VCaP (cell line): Measurements from ENCODE around the gene IFT25.

Experiments
- H3K27ac ChIP-seq: fragments of 450-650 bp; 2 replicates; pipeline ENCODE4 v1.5.1; 2017
- TF ChIP-seq, protein P1 (sequence below): fragments of 450-650 bp; conservative IDR thresholded peaks from 2 replicates; pipeline ENCODE4 v1.5.1; 2017; ENCODE audit warnings: mild to moderate bottlenecking, moderate library complexity

Gene IFT25

DNA sequence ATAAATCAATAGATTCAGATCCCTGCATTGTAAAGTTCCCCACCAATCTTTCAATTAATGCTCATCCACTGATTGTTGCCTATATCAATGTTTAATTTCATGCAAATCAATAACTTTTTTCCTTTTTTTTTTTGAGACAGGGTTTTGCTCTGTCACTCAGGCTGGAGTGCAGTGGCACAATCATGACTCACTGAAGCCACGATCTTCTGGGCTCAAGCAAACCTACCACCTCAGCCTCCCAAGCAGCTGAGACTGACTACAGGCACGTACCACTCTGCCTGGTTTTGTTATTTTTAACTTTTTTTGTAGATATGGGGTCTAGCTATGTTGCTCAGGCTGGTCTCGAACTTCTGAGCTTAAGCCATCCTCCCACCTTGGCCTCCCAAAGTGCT, 25.8 kb downstream of the IFT25 start:
- TF ChIP-seq, protein P1, sequence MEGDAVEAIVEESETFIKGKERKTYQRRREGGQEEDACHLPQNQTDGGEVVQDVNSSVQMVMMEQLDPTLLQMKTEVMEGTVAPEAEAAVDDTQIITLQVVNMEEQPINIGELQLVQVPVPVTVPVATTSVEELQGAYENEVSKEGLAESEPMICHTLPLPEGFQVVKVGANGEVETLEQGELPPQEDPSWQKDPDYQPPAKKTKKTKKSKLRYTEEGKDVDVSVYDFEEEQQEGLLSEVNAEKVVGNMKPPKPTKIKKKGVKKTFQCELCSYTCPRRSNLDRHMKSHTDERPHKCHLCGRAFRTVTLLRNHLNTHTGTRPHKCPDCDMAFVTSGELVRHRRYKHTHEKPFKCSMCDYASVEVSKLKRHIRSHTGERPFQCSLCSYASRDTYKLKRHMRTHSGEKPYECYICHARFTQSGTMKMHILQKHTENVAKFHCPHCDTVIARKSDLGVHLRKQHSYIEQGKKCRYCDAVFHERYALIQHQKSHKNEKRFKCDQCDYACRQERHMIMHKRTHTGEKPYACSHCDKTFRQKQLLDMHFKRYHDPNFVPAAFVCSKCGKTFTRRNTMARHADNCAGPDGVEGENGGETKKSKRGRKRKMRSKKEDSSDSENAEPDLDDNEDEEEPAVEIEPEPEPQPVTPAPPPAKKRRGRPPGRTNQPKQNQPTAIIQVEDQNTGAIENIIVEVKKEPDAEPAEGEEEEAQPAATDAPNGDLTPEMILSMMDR = no peak
- H3K27ac ChIP-seq = peak overlapping the region; percentile 77

DNA sequence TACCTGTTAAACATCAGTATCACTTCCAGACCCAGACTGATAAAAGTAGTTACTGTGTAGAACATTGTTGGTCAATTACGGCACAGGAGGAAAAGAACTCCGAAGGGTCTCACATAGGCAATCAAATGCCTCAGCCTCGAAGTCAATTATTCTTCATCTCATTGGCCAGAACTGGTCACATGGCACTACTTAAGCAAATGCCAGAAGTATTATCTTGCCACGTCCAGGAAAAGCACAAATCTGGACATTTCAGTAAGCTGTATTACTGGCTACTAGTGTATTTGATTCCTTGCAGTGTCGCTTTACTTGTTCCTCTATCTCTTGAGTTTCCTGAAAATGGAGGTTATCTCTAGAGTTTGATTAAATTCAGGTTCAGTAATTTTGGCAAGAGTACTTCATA, 27.2 kb downstream of the IFT25 start:
- TF ChIP-seq, protein P1 = no peak
- peak overlapping the region; percentile 77 for H3K27ac ChIP-seq

DNA sequence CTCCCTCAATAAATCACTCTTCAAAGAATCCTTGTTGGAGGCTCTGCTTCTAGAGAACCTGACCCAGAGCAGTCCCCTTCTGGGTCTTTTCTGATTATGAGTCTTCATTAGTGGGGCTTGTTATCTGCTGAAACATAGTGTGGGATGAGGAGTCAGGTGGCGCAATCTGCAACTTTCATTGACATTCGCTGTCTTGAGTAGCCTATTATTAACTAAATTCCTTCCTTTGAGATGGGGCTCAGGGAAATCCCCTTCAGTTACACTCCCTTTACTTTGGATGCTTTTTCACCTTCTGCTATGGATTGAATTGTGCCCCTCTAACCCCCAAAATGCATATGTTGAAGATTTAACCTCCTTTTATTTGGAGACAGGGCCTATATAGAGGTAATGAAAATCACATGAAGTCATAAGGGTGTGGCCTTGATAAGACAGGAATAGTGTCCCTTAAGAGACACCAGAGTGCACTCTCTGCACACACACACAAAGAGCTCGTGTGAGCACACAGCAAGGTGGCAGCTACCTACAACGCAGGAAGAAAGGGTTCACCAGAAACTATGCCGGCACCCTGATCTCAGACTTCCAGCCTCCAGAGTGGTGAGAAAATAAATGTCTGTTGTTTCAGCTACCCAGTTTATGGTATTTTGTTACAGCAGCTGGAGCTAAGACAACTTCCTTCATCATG, 32.0 kb downstream of the IFT25 start:
- H3K27ac ChIP-seq = no peak overlapping the region
- TF ChIP-seq, protein P1 = peak; percentile 21

DNA sequence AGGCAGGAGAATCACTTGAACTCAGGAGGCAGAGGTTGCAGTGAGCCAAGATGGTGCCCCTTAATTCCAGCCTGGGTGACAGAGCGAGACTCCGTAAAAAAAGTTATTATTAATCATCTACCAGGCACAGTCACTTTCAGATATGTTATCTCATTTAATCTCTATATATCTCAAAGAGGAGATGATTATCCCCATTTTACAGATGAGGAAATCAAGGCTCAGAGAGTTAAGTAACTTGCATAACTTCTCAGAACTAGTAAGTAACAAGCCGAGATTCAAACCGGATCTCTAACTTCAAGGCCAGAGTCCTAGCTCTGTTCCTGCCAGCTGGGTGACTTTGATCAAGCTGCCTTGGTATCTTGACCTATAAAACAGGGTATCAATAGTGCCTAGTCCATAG, 34.1 kb downstream of the IFT25 start:
- no peak overlapping the region for H3K27ac ChIP-seq
- TF ChIP-seq, protein P1 = no peak

DNA sequence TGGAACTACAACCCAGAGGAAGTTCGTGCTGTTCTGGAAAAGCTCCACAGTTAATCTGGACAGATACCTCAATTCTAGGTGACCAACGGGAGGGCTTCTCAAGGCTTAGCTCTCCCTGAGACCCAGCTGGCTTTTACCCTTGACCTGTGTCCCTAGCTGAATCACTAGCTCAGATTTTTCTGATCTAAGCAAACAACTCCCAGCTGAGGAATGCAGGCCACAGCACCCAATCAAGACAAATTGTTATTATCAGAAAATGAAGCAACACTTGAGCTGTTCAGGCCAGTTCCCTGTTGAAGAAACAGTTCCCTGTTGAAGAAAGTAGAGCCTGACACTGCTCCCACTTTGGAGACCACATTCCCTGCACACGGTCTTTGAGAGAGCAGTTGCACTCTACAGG, 35.6 kb downstream of the IFT25 start:
- TF ChIP-seq, protein P1 = no peak
- no peak overlapping the region for H3K27ac ChIP-seq

DNA sequence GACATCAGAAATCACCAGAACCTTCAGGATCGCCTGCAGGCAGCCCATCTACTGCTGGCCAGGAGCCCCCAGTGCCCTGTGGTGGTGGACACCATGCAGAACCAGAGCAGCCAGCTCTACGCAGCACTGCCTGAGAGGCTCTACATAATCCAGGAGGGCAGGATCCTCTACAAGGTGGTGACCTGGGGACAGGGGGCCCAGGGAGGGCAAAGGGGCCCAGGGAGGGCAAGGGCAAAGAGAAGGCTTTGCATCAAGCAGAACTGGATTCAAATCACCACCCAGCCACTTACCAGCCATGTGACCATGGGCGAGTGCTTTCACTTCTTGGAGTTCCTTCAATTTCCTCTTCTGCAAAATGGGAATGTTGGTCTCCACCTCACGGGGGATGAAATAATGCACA, 39.4 kb downstream of the IFT25 start:
- TF ChIP-seq, protein P1 = no peak

DNA sequence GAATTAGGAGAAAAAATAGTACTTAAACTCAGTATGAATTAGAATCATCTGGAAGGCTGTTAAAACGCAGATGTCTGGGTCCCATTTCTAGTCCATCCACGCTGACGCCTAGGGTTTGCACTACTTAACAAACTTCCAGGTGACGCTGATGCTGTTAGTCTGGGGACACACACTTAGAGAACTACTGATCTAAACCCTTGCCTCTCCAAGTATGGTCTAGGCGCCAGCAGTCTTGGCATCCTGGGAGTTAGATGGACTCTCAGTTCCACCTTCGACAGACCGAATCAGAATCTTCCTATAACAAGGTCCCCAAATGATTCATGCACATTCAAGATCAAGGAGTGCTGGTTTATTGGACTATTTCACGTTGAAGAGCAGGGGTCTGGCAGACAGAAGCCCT, 40.0 kb downstream of the IFT25 start:
- TF ChIP-seq, protein P1 = no peak
- H3K27ac ChIP-seq = no peak overlapping the region

More for the DNA sequence above, 39.4 kb downstream of the IFT25 start:
- no peak overlapping the region for H3K27ac ChIP-seq
